ENCODE data around the gene USP7. TPM values are rescaled to one million over a fixed set of nuclear protein-coding genes. Genes with fewer than 3 reads are reported as not detected.

The USP7 gene
- total and polyA plus RNA-seq, 8 donors, result 70.4 to 159 (median 119) TPM

GRCh38 chr16:8900343-8900742 lies 63.4 kb downstream of the USP7 start:
- H3K4me1 ChIP-seq, result no peaks in the 10 kb centered on the region
- H3K27ac ChIP-seq, result no peak overlapping the region
- ATAC-seq, result no peak
- H3K4me3 ChIP-seq, result no peak overlapping the region
- no peak for TF ChIP-seq CTCF (IDR thresholded peaks at IDR 0.05)
- intact Hi-C loops (cut with DNase I), result loop anchor here in 1 of 2 donors (10.0 kb wide), 1 partner anchor 104 kb away; no protein-coding TSS in a partner anchor
- H3K27me3 ChIP-seq, result no peaks in the 10 kb centered on the region
- H3K9me3 ChIP-seq, result no peaks in the 10 kb centered on the region
- no peak for DNase-seq
- H3K36me3 ChIP-seq, result peaks cover 3 to 100% of the 10 kb centered on the region in 2 donors

DNA sequence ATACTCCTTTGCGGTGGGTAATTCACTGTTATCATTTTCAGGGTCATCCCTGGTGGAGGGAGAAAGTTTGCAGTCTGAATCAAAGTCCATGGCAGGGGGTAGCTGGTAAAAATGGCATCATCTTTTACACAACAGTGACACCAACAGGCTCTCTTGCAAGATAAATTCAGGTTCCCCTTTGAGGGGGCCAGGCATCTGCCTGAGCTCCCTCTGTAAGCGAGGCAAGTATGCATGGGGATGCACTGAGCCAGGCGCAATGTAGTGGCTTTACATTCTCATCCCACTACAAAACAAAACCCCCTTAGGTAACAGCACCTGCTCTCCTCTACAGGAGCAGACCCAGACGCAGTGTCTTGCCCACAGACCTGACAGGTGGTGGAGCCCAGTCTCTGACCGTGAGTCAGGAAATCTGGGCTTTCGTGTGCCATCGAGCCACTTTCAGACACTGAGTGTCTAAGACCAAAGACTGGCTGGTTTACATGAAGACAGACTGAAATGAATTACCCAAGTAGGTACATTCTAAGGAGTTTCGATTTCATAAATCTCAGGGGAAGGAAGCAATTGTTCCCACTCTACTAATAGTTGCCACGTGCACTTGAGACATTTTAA lies 63.9 kb downstream of the USP7 start:
- H3K4me1 ChIP-seq, result no peaks in the 10 kb centered on the region
- intact Hi-C loops (cut with DNase I), result loop anchor here in 1 of 2 donors (10.0 kb wide), 1 partner anchor 105 kb away; no protein-coding TSS in a partner anchor
- H3K36me3 ChIP-seq, result peaks cover 3 to 100% of the 10 kb centered on the region in 2 donors
- H3K27ac ChIP-seq, result no peak overlapping the region
- no peak for TF ChIP-seq CTCF (IDR thresholded peaks at IDR 0.05)
- H3K9me3 ChIP-seq, result no peaks in the 10 kb centered on the region
- DNase-seq, result no peak
- H3K27me3 ChIP-seq, result no peaks in the 10 kb centered on the region
- no peak overlapping the region for H3K4me3 ChIP-seq
- ATAC-seq, result no peak

DNA sequence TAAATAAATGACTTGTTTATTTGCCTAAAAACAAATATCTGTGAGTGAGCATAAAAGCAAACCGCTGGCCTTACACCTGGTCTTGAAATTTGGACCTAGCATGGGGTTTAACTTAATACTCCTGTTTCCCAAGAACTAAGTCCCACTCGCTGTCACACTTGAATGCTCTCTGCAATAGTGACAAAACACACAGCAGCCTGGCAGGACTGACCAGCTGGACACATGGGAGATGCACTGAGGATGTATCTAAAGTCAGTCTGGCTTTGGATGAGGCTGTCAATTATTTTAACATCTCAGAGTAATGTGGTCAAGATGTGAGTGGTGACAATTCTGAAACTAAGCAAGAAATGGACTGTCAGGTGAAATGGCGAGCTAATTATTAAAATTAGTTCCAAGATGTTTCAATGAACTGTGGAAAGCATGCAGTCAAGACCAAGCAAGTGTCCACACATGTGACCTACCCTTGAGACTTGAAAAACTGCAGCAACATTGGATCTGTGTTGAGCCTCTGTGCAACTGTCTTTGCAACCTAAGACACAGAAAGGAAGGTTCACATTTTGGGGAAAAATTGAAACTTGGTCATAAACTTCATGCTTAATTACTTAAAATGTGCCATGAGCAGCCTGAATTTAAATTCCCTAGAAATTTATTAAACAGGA lies 64.9 kb downstream of the USP7 start:
- Histone ChIP-seq H3K27me3 (no peaks in the 10 kb centered on the region), H3K4me1 (no peaks in the 10 kb centered on the region), H3K4me3 (no peak overlapping the region), H3K36me3 (peaks cover 9 to 100% of the 10 kb centered on the region in 2 donors), H3K9me3 (no peaks in the 10 kb centered on the region), H3K27ac (no peak overlapping the region)
- intact Hi-C loops (cut with DNase I), result no loop called here
- no peak for ATAC-seq
- DNase-seq, result no peak
- TF ChIP-seq CTCF (IDR thresholded peaks at IDR 0.05), result no peak

DNA sequence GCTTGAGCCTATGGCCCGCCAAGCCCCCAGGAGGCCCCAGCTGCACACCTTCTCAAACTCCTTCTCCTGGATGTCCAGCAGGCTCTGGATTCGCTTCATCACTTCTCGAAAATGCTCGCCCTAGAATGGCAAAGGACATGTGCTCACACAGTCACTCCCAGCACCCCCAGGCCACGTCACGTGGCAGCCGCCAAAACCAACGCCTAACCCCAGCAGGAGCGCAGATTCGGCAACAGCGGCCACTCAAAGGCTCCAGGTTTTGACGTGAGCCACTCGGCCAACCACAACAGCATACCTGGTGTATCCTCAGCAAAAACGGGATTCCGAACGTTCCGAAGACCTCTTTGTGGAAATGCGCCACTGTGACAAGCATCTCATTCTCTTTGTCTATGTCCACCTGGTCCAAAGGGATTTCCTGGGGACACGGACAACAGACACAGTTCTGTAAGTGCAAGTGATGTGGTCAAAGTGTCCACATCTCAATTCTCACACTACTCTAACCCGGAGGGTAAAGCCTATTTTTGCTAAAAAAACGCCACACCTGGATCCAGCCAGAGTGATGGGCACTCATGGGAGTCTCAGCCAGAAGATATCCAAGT lies 68.9 kb downstream of the USP7 start:
- no peak overlapping the region for H3K27ac ChIP-seq
- peaks cover 6 to 100% of the 10 kb centered on the region in 2 donors for H3K36me3 ChIP-seq
- ATAC-seq (no peak), DNase-seq (no peak)
- no peak for TF ChIP-seq CTCF (IDR thresholded peaks at IDR 0.05)
- intact Hi-C loops (cut with DNase I), result no loop called here
- H3K27me3 ChIP-seq, result no peaks in the 10 kb centered on the region
- H3K9me3 ChIP-seq, result no peaks in the 10 kb centered on the region
- no peaks in the 10 kb centered on the region for H3K4me1 ChIP-seq
- H3K4me3 ChIP-seq, result no peak overlapping the region

DNA sequence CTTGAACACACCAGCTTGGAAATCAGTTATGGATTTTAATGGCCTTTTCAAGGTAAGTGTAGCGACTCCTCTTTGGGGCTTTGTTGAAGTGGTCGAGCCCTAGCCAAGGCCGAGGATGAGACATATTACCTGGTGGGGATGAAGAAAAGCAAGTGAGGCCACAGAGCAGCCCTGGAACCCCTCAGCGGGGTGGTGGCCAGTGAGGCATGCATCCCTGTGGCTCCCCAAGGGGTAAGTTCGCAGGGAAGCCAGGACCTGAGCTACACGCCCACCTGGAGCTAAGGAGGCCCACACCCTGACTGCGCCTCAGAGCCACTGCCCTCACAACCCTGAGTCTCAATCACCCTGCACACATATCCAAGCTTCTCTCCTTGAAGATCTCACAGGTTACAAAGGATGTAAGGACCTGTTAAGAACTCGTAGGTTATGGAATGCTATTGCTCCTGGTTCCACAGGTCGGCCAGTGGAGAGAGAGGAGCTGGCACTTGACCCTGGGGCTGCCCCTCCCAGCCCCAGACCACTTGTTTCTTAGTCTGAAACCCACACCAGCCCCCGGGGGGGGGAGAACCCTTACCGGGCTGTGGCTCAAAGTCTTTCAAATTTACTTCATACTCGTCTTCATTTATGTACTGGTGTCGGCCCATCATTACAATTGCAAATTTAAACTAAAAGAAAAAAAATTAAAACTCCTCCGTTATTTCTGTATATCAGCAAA lies 69.6 kb downstream of the USP7 start:
- no peak for DNase-seq
- Histone ChIP-seq H3K36me3 (peaks cover 6 to 100% of the 10 kb centered on the region in 2 donors), H3K27ac (no peak overlapping the region), H3K4me1 (no peaks in the 10 kb centered on the region), H3K27me3 (no peaks in the 10 kb centered on the region), H3K9me3 (no peaks in the 10 kb centered on the region), H3K4me3 (no peak overlapping the region)
- intact Hi-C loops (cut with DNase I), result no loop called here
- no peak for ATAC-seq
- TF ChIP-seq CTCF (IDR thresholded peaks at IDR 0.05), result no peak
